SK-MEL-5 (cell line): ENCODE results near the gene ATP5PO. TPM values are rescaled to one million over a fixed set of nuclear protein-coding genes. Genes with fewer than 3 reads are reported as not detected.
A peak's percentile ranks its signal among the peaks of the same experiment; 100 is the strongest.
"Not testable (repeated sequence)": the region's sequence is repeated elsewhere in the genome, so short reads cannot be mapped to it uniquely, and the experiment has no call there.

Source experiments
- DNase-seq: peaks from one replicate; pipeline ENCODE4 v3.0.0-alpha.2; 2016; ENCODE audit warnings: low read depth, low spot score
- in situ Hi-C: cut with HindIII; loops from 2 replicates; pipeline ENCODE4 v1.10.0; 2016; ENCODE audit warnings: low sequenced_read_pairs, high pct_unique_total_duplicates, low pct_unique_long_range_greater_than_20kb
- total RNA-seq: library from RNA; depleted of rRNA; stranded (reverse); fragments of >200 nt; shearing (Covaris generic); gene quantifications from 2 replicates; pipeline ENCODE4 v1.2.3, GENCODE V29; 2014

Gene ATP5PO
- total RNA-seq, 1 experiment from 2014 or later: 248 TPM

GRCh38 chr21:33944185-33944763, 28.7 kb upstream of the ATP5PO start:
- in situ Hi-C loops: no loop called here
- no peak for DNase-seq

- DNase-seq: no peak
Measured at GRCh38 chr21:33943293-33943692, 27.7 kb upstream of the ATP5PO start.

GRCh38 chr21:33942426-33942825, 26.8 kb upstream of the ATP5PO start:
- DNase-seq: no peak
- in situ Hi-C loops: no loop called here

More at GRCh38 chr21:33943293-33943692, 27.7 kb upstream of the ATP5PO start:
- in situ Hi-C loops: no loop called here

- in situ Hi-C loops: no loop called here
- DNase-seq: no peak
Measured at GRCh38 chr21:33940881-33941245, 25.3 kb upstream of the ATP5PO start.

- in situ Hi-C loops: no loop called here
- no peak for DNase-seq
Measured at GRCh38 chr21:33940164-33940880, 24.7 kb upstream of the ATP5PO start.

- in situ Hi-C loops: no loop called here
- no peak for DNase-seq
Measured at GRCh38 chr21:33939226-33939625, 23.6 kb upstream of the ATP5PO start.

GRCh38 chr21:33938381-33938780, 22.8 kb upstream of the ATP5PO start:
- DNase-seq: no peak
- in situ Hi-C loops: no loop called here

- in situ Hi-C loops: no loop called here
Measured at GRCh38 chr21:33937931-33938339, 22.3 kb upstream of the ATP5PO start.

GRCh38 chr21:33937146-33937545, 21.5 kb upstream of the ATP5PO start:
- no peak for DNase-seq
- in situ Hi-C loops: no loop called here

More at GRCh38 chr21:33937931-33938339, 22.3 kb upstream of the ATP5PO start:
- no peak for DNase-seq

GRCh38 chr21:33936301-33937038, 20.9 kb upstream of the ATP5PO start:
- in situ Hi-C loops: no loop called here
- peak; percentile 9 for DNase-seq

GRCh38 chr21:33932731-33933130, 17.1 kb upstream of the ATP5PO start:
- in situ Hi-C loops: no loop called here
- no peak for DNase-seq

GRCh38 chr21:33931799-33932390, 16.3 kb upstream of the ATP5PO start:
- in situ Hi-C loops: no loop called here
- DNase-seq: no peak

GRCh38 chr21:33931052-33931798, 15.6 kb upstream of the ATP5PO start:
- DNase-seq, in situ Hi-C loops: not testable (repeated sequence)

GRCh38 chr21:33926248-33926647, 10.6 kb upstream of the ATP5PO start:
- in situ Hi-C loops, DNase-seq: not testable (repeated sequence)

- DNase-seq: peak; percentile 16
- in situ Hi-C loops: no loop called here
Measured at GRCh38 chr21:33924766-33925100, 9.1 kb upstream of the ATP5PO start.

- DNase-seq: peak; percentile 86
- in situ Hi-C loops: no loop called here
Measured at GRCh38 chr21:33924079-33924765, 8.6 kb upstream of the ATP5PO start.

- in situ Hi-C loops: no loop called here
- DNase-seq: no peak
Measured at GRCh38 chr21:33917421-33917820, 1.8 kb upstream of the ATP5PO start.
